HEK293T (cell line): ENCODE measurements around the gene PAM16.

Experiments used
- ARNT ChIP-seq: fragments of 450-650 bp; IDR thresholded peaks from 2 replicates; pipeline ENCODE4 v1.6.1; 2017; ENCODE audit warnings: mild to moderate bottlenecking
- BHLHE40 ChIP-seq: fragments of 450-650 bp; IDR thresholded peaks from 2 replicates; pipeline ENCODE4 v1.6.1; 2016; ENCODE audit warnings: mild to moderate bottlenecking, moderate library complexity, borderline replicate concordance
- CTBP1 ChIP-seq: fragments of 450-650 bp; IDR thresholded peaks from 2 replicates; pipeline ENCODE4 v1.6.1; 2016; ENCODE audit warnings: borderline replicate concordance
- ELF4 ChIP-seq: fragments of 450-650 bp; IDR thresholded peaks from 2 replicates; pipeline ENCODE4 v1.6.1; 2017; ENCODE audit warnings: antibody characterized with exemption
- FOXA1 ChIP-seq: fragments of 450-650 bp; IDR thresholded peaks from 2 replicates; pipeline ENCODE4 v1.6.1; 2016; ENCODE audit warnings: mild to moderate bottlenecking
- FOXM1 ChIP-seq: fragments of 450-650 bp; IDR thresholded peaks from 2 replicates; pipeline ENCODE4 v1.6.1; 2017; ENCODE audit warnings: mild to moderate bottlenecking, borderline replicate concordance
- L3MBTL2 ChIP-seq: fragments of 450-650 bp; conservative IDR thresholded peaks from 2 replicates; pipeline ENCODE4 v1.6.1; 2016; ENCODE audit warnings: mild to moderate bottlenecking
- SP1 ChIP-seq: fragments of 450-650 bp; IDR thresholded peaks from 2 replicates; pipeline ENCODE4 v1.6.1; 2017

DNA sequence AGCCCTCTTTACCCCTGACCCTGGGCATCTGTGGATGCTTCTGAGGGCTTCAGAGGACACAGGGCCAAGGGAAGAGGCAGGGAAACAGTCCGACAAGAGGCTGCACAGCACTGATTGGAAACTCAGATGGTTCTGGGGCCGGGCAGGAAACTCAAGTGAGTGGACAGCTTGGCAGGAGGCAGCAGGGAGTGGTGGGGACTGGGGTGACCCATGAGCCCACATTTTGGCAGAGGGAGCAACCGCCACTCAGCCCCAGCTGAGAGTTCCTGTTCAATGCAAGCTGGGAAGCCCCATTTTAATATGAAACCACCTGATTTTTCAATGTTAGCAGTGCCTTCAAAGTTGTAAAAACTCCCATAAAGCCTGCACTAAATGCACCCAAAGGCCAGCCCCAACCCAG is 19.0 kb upstream of the PAM16 start:
- TF ChIP-seq BHLHE40: no peak
- no peak for TF ChIP-seq FOXA1
- TF ChIP-seq ELF4: no peak
- no peak for TF ChIP-seq FOXM1
- no peak for TF ChIP-seq SP1
- TF ChIP-seq CTBP1: no peak
- no peak for TF ChIP-seq L3MBTL2
- no peak for TF ChIP-seq ARNT
